Keratinocyte (primary cell): ENCODE results near the gene PDZRN3.

Source experiments
- EZH2 ChIP-seq: IDR thresholded peaks from one replicate; pipeline ENCODE4 v1.6.1; 2012; ENCODE audit warnings: inconsistent platforms, mild to moderate bottlenecking, low read length, moderate library complexity
- TF ChIP-seq, protein P1 (sequence below), 3 experiments: IDR thresholded peaks in 1 of 3; conservative IDR thresholded peaks in 1 of 3; optimal IDR thresholded peaks in 1 of 3; 2 replicates in 2 of 3; 3 replicates in 1 of 3; pipeline versions ENCODE3 to v1.5.1; 2011; ENCODE audit warnings: low read length in 3 of 3, mild to moderate bottlenecking in 3 of 3, moderate library complexity in 2 of 3, control low read depth in 1 of 3, inconsistent platforms in 1 of 3; ENCODE audit not compliant: insufficient read depth in 2 of 3; ENCODE audit errors: extremely low read depth in 1 of 3

DNA sequence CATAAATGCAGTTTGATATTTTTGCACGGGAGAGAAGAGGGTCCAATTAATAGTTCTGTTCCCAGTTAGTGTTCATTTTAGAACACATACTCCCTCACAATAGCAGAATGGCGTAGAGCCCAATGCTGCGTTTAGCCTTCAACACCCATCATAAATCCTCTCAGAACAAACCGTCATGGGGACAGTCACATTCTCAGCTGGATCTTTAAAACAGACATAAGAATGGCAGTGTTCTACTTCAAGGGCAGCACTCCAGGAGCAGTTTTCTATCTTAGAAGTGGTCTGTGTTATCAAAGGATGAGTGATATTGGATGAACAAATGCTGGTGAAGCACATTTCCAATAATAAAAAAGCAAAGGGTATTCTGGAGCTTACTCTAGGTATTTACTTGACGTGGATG lies 230.5 kb downstream of the PDZRN3 start:
- TF ChIP-seq, protein P1, sequence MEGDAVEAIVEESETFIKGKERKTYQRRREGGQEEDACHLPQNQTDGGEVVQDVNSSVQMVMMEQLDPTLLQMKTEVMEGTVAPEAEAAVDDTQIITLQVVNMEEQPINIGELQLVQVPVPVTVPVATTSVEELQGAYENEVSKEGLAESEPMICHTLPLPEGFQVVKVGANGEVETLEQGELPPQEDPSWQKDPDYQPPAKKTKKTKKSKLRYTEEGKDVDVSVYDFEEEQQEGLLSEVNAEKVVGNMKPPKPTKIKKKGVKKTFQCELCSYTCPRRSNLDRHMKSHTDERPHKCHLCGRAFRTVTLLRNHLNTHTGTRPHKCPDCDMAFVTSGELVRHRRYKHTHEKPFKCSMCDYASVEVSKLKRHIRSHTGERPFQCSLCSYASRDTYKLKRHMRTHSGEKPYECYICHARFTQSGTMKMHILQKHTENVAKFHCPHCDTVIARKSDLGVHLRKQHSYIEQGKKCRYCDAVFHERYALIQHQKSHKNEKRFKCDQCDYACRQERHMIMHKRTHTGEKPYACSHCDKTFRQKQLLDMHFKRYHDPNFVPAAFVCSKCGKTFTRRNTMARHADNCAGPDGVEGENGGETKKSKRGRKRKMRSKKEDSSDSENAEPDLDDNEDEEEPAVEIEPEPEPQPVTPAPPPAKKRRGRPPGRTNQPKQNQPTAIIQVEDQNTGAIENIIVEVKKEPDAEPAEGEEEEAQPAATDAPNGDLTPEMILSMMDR (optimal IDR thresholded peaks at IDR 0.05 in 1 of 3, IDR thresholded peaks at IDR 0.05 in 1 of 3, conservative IDR thresholded peaks at IDR 0.05 in 1 of 3; ENCODE audit: extremely low read depth in 1 of 3, insufficient read depth in 2 of 3, low read length in 3 of 3): no peak
- no peak for TF ChIP-seq EZH2
